OCI-LY1 (cell line): ENCODE results near the gene NFIX.

ENCODE experiments used
- H2AFZ ChIP-seq: fragments of 200-600 bp; sonication (generic), shearing (Covaris generic); 2 replicates; pipeline ENCODE4 v1.6.0; 2014; ENCODE audit warnings: antibody characterized with exemption, mild to moderate bottlenecking, low read length
- H3F3A ChIP-seq: fragments of 200-600 bp; sonication (generic), shearing (Covaris generic); 2 replicates; pipeline ENCODE4 v1.6.0; 2014; ENCODE audit warnings: mild to moderate bottlenecking, antibody characterized with exemption, low read length, moderate library complexity; ENCODE audit not compliant: insufficient read depth
- H3K27ac ChIP-seq: fragments of 200-600 bp; sonication (generic); 2 replicates; pipeline ENCODE4 v1.5.1; 2014; ENCODE audit warnings: low read length, mixed run types, mild to moderate bottlenecking, low read depth; ENCODE audit not compliant: poor library complexity, severe bottlenecking
- H3K27me3 ChIP-seq: fragments of 200-600 bp; sonication (generic); 2 replicates; pipeline ENCODE4 v1.6.0; 2014; ENCODE audit warnings: antibody characterized with exemption, mild to moderate bottlenecking, low read length, moderate library complexity; ENCODE audit not compliant: insufficient read depth
- H3K36me3 ChIP-seq: fragments of 200-600 bp; sonication (generic); 2 replicates; pipeline ENCODE4 v1.6.1; 2014; ENCODE audit warnings: mild to moderate bottlenecking, antibody characterized with exemption, low read length, moderate library complexity, mixed read lengths; ENCODE audit not compliant: insufficient read depth
- H3K4me1 ChIP-seq: fragments of 200-600 bp; sonication (generic); 2 replicates; pipeline ENCODE4 v1.5.1; 2014; ENCODE audit warnings: mild to moderate bottlenecking, low read length, moderate library complexity; ENCODE audit not compliant: insufficient read depth, severe bottlenecking
- H3K4me2 ChIP-seq: fragments of 200-600 bp; sonication (generic), shearing (Covaris generic); 2 replicates; pipeline ENCODE4 v1.6.1; 2014; ENCODE audit warnings: low read length
- H3K4me3 ChIP-seq: fragments of 200-600 bp; sonication (generic); 2 replicates; pipeline ENCODE4 v1.5.1; 2014; ENCODE audit warnings: low read length, low read depth, mild to moderate bottlenecking, mixed read lengths; ENCODE audit not compliant: poor library complexity, severe bottlenecking
- H3K79me2 ChIP-seq: fragments of 200-600 bp; shearing (Covaris generic); 2 replicates; pipeline ENCODE4 v1.6.1; 2016; ENCODE audit warnings: mixed run types, low read length, mixed read lengths; ENCODE audit not compliant: insufficient read depth
- H3K9ac ChIP-seq: fragments of 200-600 bp; sonication (generic), shearing (Covaris generic); 2 replicates; pipeline ENCODE4 v1.6.1; 2014; ENCODE audit warnings: mild to moderate bottlenecking, low read length, mixed read lengths
- H3K9me2 ChIP-seq: fragments of 200-600 bp; sonication (generic), shearing (Covaris generic); 2 replicates; pipeline ENCODE4 v1.6.1; 2014; ENCODE audit warnings: low read depth, mild to moderate bottlenecking, low read length, mixed read lengths
- H3K9me3 ChIP-seq: fragments of 200-600 bp; shearing (Covaris generic); 2 replicates; pipeline ENCODE4 v1.6.1; 2014; ENCODE audit warnings: low read length, mixed read lengths
- H4K20me1 ChIP-seq: fragments of 200-600 bp; sonication (generic), shearing (Covaris generic); 2 replicates; pipeline ENCODE4 v1.6.0; 2016; ENCODE audit warnings: mild to moderate bottlenecking, low read length; ENCODE audit not compliant: insufficient read depth
- EZH2 ChIP-seq: fragments of 200-600 bp; sonication (generic), shearing (Covaris generic); IDR thresholded peaks from 2 replicates; pipeline ENCODE4 v1.8.0; 2017; ENCODE audit warnings: borderline replicate concordance, mixed run types, mild to moderate bottlenecking, antibody characterized with exemption, low read length, moderate library complexity, mixed read lengths
- TF ChIP-seq, protein P1 (sequence below): fragments of 200-600 bp; sonication (generic), shearing (Covaris generic); IDR thresholded peaks from 2 replicates; pipeline ENCODE4 v1.5.1; 2017; ENCODE audit warnings: mild to moderate bottlenecking, antibody characterized with exemption, low read length, moderate library complexity, mixed read lengths

NFIX gene

GRCh38 chr19:13068085-13068846, 73.0 kb downstream of the NFIX start:
- no peaks in the 10 kb centered on the region for H3K9me2 ChIP-seq
- H3K36me3 ChIP-seq, result no peaks in the 10 kb centered on the region
- H4K20me1 ChIP-seq, result no peaks in the 10 kb centered on the region
- H2AFZ ChIP-seq, result no peak overlapping the region
- H3K4me1 ChIP-seq, result peaks cover 3% of the 10 kb centered on the region
- no peak overlapping the region for H3K4me2 ChIP-seq
- peaks cover 18% of the 10 kb centered on the region; the same call in 1 of the 2 replicates for H3K27me3 ChIP-seq
- no peaks in the 10 kb centered on the region for H3K79me2 ChIP-seq
- TF ChIP-seq, protein P1, sequence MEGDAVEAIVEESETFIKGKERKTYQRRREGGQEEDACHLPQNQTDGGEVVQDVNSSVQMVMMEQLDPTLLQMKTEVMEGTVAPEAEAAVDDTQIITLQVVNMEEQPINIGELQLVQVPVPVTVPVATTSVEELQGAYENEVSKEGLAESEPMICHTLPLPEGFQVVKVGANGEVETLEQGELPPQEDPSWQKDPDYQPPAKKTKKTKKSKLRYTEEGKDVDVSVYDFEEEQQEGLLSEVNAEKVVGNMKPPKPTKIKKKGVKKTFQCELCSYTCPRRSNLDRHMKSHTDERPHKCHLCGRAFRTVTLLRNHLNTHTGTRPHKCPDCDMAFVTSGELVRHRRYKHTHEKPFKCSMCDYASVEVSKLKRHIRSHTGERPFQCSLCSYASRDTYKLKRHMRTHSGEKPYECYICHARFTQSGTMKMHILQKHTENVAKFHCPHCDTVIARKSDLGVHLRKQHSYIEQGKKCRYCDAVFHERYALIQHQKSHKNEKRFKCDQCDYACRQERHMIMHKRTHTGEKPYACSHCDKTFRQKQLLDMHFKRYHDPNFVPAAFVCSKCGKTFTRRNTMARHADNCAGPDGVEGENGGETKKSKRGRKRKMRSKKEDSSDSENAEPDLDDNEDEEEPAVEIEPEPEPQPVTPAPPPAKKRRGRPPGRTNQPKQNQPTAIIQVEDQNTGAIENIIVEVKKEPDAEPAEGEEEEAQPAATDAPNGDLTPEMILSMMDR, result no peak
- no peak for TF ChIP-seq EZH2
- no peaks in the 10 kb centered on the region for H3F3A ChIP-seq
- H3K9ac ChIP-seq, result no peak overlapping the region
- H3K27ac ChIP-seq, result no peak overlapping the region
- H3K4me3 ChIP-seq, result no peak overlapping the region
- H3K9me3 ChIP-seq, result no peaks in the 10 kb centered on the region

DNA sequence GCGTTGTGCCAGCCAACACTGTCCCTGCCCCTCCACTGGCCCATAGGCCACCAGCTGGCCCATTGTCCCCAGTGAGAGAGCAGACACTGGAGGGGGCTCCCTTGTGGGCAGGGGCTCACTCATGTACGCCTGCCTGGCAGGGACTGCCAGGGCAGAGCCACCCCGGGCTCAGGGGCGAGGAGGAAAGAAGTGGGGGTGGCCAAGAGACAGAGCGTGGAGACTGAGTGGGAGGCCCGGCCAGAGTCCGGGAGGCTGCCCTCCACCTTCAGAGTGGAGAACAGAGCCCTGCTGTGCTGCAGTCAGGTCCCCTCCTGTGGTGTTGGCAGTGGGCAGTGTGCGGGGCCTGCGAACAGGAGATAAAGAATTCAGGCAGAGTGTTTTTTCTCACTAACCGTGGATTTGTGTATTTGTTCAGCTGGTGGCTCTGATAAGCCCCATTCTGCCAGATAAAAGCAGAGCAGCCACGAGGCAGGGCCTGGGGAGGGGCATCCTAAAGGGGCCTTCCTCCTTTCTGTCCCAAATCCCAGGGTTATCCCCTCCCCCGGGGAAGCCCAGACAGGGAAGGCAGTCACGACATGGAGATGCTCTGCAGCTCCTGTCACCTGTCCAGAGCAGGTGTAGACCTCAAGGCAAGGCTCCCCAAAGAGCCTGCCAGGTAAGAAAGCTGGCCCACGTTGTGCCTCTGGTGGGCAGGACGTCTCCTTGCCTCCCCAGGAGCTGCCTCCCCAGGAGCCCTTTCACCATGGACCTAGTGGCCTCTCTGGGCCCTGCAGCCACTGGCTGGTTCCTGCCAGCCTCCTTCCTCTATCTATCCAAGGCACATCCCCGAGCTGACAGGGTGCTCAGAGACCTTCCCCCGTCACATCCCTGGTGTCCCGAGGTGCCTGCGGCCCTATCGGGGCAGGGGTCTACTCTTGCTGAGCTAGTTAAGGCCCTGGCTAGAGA, 74.4 kb downstream of the NFIX start:
- Histone ChIP-seq H2AFZ (no peak overlapping the region), H3F3A (no peaks in the 10 kb centered on the region), H4K20me1 (no peaks in the 10 kb centered on the region), H3K4me3 (no peak overlapping the region), H3K79me2 (no peaks in the 10 kb centered on the region), H3K4me1 (peaks cover 3% of the 10 kb centered on the region), H3K27ac (no peak overlapping the region), H3K4me2 (no peak overlapping the region), H3K9ac (no peak overlapping the region), H3K9me3 (no peaks in the 10 kb centered on the region), H3K27me3 (peaks cover 18% of the 10 kb centered on the region; the same call in 1 of the 2 replicates), H3K9me2 (no peaks in the 10 kb centered on the region), H3K36me3 (no peaks in the 10 kb centered on the region)
- TF ChIP-seq, protein P1, result no peak
- no peak for TF ChIP-seq EZH2

DNA sequence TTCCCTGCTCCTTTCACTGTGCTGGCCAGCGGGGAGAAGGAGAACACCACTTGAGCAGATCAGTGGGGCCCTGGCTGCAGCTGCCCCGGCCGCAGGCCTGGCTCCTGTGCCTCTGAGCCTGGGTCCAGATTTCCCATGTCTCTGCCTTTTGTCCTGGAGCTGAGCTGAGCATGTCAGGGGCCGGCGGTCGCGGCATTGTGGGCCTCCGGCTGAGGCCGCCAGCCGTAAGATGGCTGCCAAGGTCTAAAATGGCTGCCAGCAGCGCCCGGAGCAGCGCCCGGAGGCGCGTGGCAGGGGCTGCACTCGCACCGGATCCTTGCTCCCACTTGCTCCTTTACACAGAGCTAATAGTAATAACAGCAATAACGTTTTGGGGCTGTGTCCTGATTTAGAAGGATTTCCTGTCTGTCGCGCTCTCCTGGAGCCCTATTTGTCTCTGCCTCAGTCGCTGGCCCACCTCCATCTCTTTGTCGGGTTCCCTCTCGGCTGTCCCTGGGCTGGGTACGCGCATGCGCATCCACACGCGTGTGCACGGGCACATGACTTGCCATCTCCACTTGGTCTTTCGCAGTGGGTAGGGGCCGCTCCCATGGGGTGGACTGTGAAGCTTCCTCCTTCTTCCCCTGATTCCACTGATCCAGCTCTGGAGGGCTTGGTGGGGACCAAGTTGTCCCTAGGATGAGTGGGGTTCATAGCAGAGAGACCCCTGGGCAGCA, 75.3 kb downstream of the NFIX start:
- Histone ChIP-seq H3F3A (no peaks in the 10 kb centered on the region), H3K4me1 (peaks cover 3% of the 10 kb centered on the region), H3K9me3 (no peaks in the 10 kb centered on the region), H3K36me3 (no peaks in the 10 kb centered on the region), H3K4me2 (no peak overlapping the region), H3K9me2 (no peaks in the 10 kb centered on the region), H3K27me3 (peaks cover 18% of the 10 kb centered on the region; the same call in 1 of the 2 replicates), H3K4me3 (no peak overlapping the region), H3K9ac (no peak overlapping the region), H3K27ac (no peak overlapping the region), H4K20me1 (no peaks in the 10 kb centered on the region), H2AFZ (no peak overlapping the region), H3K79me2 (no peaks in the 10 kb centered on the region)
- no peak for TF ChIP-seq EZH2
- TF ChIP-seq, protein P1, result no peak
